MG63 (cell line): ENCODE data around the gene PLEKHB1. TPM values are rescaled to one million over a fixed set of nuclear protein-coding genes. Genes with fewer than 3 reads are reported as not detected.
A peak's percentile ranks its signal among the peaks of the same experiment; 100 is the strongest.

Experiments
- DNase-seq: peaks from one replicate; pipeline ENCODE4 v3.0.0-alpha.2; 2020
- H3K27me3 ChIP-seq: fragments of 250-450 bp; sonication (Bioruptor Pico); 2 replicates; pipeline ENCODE4 v1.5.1; 2020; ENCODE audit warnings: mild to moderate bottlenecking, moderate library complexity
- H3K36me3 ChIP-seq: fragments of 250-450 bp; sonication (Bioruptor Pico); 2 replicates; pipeline ENCODE4 v1.5.1; 2020; ENCODE audit warnings: mild to moderate bottlenecking, moderate library complexity
- H3K4me3 ChIP-seq: fragments of 250-450 bp; sonication (Bioruptor Pico); 2 replicates; pipeline ENCODE4 v1.5.1; 2020; ENCODE audit warnings: mild to moderate bottlenecking, moderate library complexity
- H3K9me3 ChIP-seq: fragments of 250-450 bp; sonication (Bioruptor Pico); 2 replicates; pipeline ENCODE4 v1.5.1; 2020; ENCODE audit warnings: mild to moderate bottlenecking, moderate library complexity
- total RNA-seq: library from RNA; depleted of rRNA; stranded (reverse); fragments of >200 nt; shearing (Covaris generic); gene quantifications from 2 replicates; pipeline ENCODE4 v1.2.3, GENCODE V29; 2014; ENCODE audit warnings: low replicate concordance; rRNA removed

Gene PLEKHB1, protein sequence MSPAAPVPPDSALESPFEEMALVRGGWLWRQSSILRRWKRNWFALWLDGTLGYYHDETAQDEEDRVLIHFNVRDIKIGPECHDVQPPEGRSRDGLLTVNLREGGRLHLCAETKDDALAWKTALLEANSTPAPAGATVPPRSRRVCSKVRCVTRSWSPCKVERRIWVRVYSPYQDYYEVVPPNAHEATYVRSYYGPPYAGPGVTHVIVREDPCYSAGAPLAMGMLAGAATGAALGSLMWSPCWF
- not detected in 2 replicates for total RNA-seq

DNA sequence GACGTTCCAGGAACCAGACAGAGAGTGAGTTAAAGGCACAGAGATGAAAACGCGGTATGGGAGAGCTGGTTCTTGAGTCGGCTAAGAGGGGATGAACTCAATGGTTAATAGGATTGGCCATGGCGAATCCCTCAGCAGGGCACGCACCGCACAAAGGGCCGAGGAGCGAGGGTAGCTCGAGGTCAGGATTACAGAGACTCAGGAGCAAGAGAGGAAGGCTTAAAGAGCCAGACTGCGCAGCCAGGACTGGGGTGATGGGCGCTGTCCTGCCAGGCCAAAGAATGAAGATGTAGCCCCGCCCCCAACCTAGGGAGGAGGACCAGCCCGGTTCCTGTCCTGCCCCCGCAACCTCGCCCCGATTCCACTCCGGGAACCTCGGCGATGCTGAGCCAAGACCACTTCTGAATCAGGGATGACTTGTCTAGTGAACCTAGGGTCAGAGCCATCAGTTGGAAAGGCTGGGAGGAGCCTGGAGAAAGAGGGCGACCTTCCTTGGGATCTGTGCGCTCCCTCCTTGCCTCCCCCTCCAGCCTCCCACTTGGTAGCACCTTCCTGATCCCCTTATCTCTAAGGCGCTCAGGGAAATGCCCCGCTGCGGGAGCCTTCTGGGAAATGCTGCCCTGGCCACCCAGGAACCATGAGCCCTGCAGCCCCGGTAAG is at the start of gene PLEKHB1:
Gene PLEKHB1, plus strand, starts transcription at position 610 of the 660 bp plus-strand sequence. Its CDS starts 28 bp downstream, at position 638.
- no peaks in the 10 kb centered on the region for H3K9me3 ChIP-seq
- H3K4me3 ChIP-seq, result no peak within 1 kb of the TSS
- no peaks in the 10 kb centered on the region for H3K27me3 ChIP-seq
- no peak for DNase-seq
- H3K36me3 ChIP-seq, result no peaks in the 10 kb centered on the region

DNA sequence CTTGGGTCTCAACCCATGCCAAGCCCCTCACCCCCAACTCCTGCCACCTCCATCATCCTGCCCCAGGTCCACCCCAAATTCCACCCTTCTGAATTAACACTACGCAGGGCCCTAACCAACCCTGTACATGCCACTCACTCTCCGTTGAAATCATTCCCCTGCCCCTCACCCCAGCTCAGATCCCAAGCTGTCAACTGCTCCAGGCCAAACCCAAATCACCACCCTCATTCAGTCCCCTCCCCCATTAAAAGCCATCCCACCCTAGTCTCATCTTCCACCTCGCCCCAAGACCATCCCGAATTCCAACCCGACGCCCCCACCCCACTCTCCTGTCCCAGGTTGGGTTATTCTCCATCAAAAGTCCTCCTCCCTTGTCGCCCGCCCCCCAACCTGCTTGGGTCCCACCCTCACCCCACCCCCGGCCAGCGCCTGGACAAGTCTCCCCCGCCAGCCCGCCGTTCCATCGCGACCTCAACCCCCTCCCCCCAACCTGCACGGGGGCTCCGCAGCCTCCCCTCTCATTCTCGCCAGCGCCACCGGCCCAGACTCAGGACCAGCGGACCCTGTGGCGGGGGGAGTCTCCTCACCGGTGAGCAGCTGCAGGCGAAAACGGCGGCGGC is 48.9 kb upstream of the PLEKHB1 start:
- Histone ChIP-seq H3K9me3 (no peaks in the 10 kb centered on the region), H3K27me3 (no peaks in the 10 kb centered on the region), H3K4me3 (peak overlapping the region; percentile 81), H3K36me3 (no peaks in the 10 kb centered on the region)
- DNase-seq, result no peak

DNA sequence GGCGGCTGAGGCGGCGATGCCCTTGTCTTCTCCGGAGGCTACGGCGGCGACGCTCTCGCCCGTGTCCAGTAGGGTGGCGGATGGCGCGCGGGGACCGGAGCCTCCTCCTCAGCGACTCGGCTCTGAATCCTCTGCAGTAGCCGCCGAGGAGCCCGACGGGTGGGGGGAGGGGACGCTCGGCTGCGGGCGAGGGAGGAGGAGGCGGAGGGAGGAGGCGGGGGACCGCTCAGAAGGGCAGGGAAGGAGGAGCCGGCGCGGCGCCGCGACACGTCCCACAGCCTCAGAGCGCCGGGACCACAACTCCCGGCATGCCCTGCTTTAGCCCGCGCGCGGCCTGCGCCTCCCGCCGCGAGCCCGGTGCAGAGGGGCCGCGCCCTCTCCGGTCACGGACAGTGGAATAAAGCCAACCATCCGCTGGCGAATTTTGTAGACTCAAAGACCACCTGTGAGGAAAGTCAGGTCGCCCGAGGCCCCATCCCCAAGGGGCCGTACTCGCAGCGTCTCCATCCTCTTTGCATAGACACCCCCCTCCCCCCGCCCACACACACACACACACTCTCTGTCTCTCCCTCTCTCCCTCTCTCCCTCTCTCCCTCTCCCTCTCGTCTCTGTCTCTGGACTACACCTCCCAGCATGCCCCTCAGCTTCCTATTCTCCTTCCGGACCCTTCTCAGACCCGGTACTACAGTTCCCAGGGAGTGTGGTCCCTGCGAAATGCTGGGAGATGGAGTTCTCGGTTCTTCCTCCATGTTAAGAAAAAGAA is 48.2 kb upstream of the PLEKHB1 start, which contains the start of gene FAM168A:
Gene FAM168A, minus strand, starts transcription at position 157 of the 763 bp plus-strand sequence. CDS start 129,638 bp downstream, outside the sequence.
- H3K27me3 ChIP-seq, result no peaks in the 10 kb centered on the region
- H3K36me3 ChIP-seq, result no peaks in the 10 kb centered on the region
- H3K4me3 ChIP-seq, result peak within 1 kb of the TSS; percentile 81
- peak; percentile 95 for DNase-seq
- H3K9me3 ChIP-seq, result no peaks in the 10 kb centered on the region

DNA sequence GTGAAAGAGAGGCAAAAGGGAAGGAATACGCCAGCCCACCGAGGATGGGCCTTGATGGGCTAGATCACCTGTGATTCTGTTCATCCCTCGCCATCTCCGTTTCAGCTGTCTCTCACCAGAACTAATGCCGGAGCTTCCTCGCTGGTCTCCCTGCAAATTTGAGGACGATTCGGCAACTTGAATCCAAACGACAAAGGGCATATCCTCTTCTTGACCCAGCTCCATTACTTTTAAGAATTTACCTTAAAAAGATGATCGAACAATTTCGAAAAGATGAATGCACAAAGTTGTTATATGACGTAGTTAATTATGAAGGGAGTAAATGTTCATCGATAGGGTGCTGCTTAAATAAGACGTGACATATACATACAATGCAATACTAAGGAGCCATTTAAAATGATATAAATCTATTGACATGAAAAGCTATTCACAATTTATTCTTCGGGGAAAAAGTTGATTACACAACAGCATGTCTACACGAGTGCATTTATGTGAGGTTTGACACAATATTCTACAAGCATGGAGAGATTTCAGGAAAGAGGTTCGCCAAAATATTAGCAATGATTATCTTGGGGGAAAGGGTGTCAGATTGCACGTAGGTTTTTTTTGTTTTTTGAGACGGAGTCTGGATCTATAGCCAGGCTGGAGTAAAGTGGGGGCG is 47.5 kb upstream of the PLEKHB1 start:
- no peaks in the 10 kb centered on the region for H3K27me3 ChIP-seq
- DNase-seq, result no peak
- peak overlapping the region; percentile 81 for H3K4me3 ChIP-seq
- H3K9me3 ChIP-seq, result no peaks in the 10 kb centered on the region
- H3K36me3 ChIP-seq, result no peaks in the 10 kb centered on the region

GRCh38 chr11:73612601-73613140 is 33.7 kb upstream of the PLEKHB1 start:
- no peak for DNase-seq
- Histone ChIP-seq H3K4me3 (no peak overlapping the region), H3K9me3 (peaks cover 4% of the 10 kb centered on the region; the same call in 1 of the 2 replicates), H3K27me3 (no peaks in the 10 kb centered on the region), H3K36me3 (no peaks in the 10 kb centered on the region)

- Histone ChIP-seq H3K9me3 (peaks cover 4% of the 10 kb centered on the region; the same call in 1 of the 2 replicates), H3K36me3 (no peaks in the 10 kb centered on the region), H3K27me3 (no peaks in the 10 kb centered on the region), H3K4me3 (no peak overlapping the region)
- DNase-seq, result no peak
These were observed 31.8 kb upstream of the PLEKHB1 start for GRCh38 chr11:73614591-73614990.

DNA sequence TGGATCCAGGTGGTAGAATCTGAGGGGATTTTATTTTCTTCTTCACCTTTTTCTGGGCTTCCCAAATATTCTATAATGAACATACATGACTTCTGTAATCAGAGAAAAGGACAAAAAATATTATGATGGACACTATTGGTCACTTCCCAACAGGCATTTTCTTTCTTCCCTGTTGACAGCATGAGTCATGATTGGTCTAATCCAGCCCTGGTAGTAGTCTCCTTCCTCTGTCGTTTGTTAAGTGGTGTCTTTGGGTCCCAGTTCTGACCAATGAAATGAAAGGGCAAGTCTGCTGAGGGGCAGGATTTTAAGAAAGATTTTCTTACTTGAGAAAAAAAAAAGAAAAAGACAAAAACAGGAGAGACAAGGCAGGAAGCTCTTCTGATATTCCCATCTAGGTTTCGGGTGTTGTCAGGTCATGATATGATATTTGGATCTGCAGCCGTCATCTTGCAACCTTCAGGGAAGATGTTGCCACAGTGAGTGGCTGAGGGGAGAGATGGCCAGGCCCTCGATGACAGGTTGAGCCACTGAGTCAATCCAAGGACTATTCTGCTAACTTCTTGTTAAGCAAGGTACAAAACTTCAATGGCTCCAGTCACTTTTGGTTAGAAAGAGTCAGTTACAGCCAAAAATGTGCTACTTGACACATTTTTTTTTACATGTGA is 23.3 kb upstream of the PLEKHB1 start:
- Histone ChIP-seq H3K4me3 (no peak overlapping the region), H3K9me3 (no peaks in the 10 kb centered on the region), H3K27me3 (peaks cover 3% of the 10 kb centered on the region; the same call in 1 of the 2 replicates), H3K36me3 (no peaks in the 10 kb centered on the region)
- no peak for DNase-seq

DNA sequence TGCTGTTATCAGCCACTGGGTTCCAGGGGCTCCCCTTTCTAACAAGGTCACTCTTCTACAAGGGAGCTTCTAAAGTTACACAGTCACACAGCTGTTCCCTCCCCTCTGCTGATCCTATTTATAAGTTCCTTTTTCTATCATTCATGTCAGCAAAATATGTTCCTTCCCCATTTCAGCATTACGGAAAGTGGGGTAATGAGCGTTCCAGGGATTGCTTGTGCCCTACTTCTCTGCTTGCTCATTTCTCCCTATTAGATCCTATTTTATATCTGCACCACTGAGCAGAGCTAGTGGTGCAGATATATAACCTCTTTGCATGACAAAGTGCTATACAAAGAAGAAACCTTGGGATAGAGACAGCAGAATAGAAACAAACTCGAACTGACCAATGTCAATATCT is 22.7 kb upstream of the PLEKHB1 start:
- H3K27me3 ChIP-seq, result peaks cover 3% of the 10 kb centered on the region; the same call in 1 of the 2 replicates
- H3K9me3 ChIP-seq, result no peaks in the 10 kb centered on the region
- DNase-seq, result no peak
- H3K36me3 ChIP-seq, result no peaks in the 10 kb centered on the region
- no peak overlapping the region for H3K4me3 ChIP-seq

- Histone ChIP-seq H3K27me3 (peaks cover 3% of the 10 kb centered on the region; the same call in 1 of the 2 replicates), H3K4me3 (no peak overlapping the region), H3K36me3 (no peaks in the 10 kb centered on the region), H3K9me3 (no peaks in the 10 kb centered on the region)
- peak; percentile 46 for DNase-seq
These were observed 20.6 kb upstream of the PLEKHB1 start for GRCh38 chr11:73625696-73626318.

GRCh38 chr11:73629907-73630306 is 16.5 kb upstream of the PLEKHB1 start:
- no peak for DNase-seq
- Histone ChIP-seq H3K4me3 (no peak overlapping the region), H3K27me3 (no peaks in the 10 kb centered on the region), H3K36me3 (no peaks in the 10 kb centered on the region), H3K9me3 (no peaks in the 10 kb centered on the region)

- Histone ChIP-seq H3K4me3 (no peak overlapping the region), H3K36me3 (no peaks in the 10 kb centered on the region), H3K27me3 (no peaks in the 10 kb centered on the region), H3K9me3 (no peaks in the 10 kb centered on the region)
- DNase-seq, result no peak
These were observed 13.4 kb upstream of the PLEKHB1 start for GRCh38 chr11:73632996-73633395.

DNA sequence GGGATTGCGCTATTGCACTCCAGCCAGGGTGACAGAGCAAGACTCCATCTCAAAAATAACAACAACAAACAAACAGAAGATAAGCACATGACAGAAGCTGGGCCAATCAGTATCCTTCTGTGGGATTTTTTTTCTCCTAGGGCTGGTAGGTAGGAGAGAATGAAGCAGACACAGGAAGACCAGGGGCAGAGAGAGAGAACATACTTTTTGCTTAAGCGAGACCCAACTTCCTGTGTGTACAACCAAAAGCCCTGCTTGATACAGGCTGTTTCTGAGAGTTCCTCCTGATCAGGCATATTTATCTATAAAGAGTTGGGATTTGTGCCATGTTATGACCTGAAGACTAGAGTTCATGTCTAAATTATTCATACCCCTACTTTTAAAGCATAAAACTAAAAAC is 12.4 kb upstream of the PLEKHB1 start:
- Histone ChIP-seq H3K36me3 (no peaks in the 10 kb centered on the region), H3K9me3 (no peaks in the 10 kb centered on the region), H3K27me3 (no peaks in the 10 kb centered on the region), H3K4me3 (no peak overlapping the region)
- no peak for DNase-seq

GRCh38 chr11:73635721-73636120 is 10.7 kb upstream of the PLEKHB1 start:
- no peak overlapping the region for H3K4me3 ChIP-seq
- no peaks in the 10 kb centered on the region for H3K27me3 ChIP-seq
- H3K9me3 ChIP-seq, result no peaks in the 10 kb centered on the region
- no peak for DNase-seq
- no peaks in the 10 kb centered on the region for H3K36me3 ChIP-seq

GRCh38 chr11:73636249-73636648 is 10.1 kb upstream of the PLEKHB1 start:
- Histone ChIP-seq H3K27me3 (no peaks in the 10 kb centered on the region), H3K4me3 (no peak overlapping the region), H3K9me3 (no peaks in the 10 kb centered on the region), H3K36me3 (no peaks in the 10 kb centered on the region)
- DNase-seq, result no peak

- DNase-seq, result no peak
- H3K27me3 ChIP-seq, result no peaks in the 10 kb centered on the region
- H3K9me3 ChIP-seq, result no peaks in the 10 kb centered on the region
- H3K4me3 ChIP-seq, result no peak overlapping the region
- no peaks in the 10 kb centered on the region for H3K36me3 ChIP-seq
These were observed 9.4 kb upstream of the PLEKHB1 start for GRCh38 chr11:73637012-73637411.
